ENCODE results near the gene ATP9A.

GRCh38 chr20:51810155-51811041 is 42.2 kb upstream of the ATP9A start:
- TF ChIP-seq TAF1 (IDR thresholded peaks at IDR 0.05; ENCODE audit: low read depth, low read length): no peak
- no peak for TF ChIP-seq PAX5 (IDR thresholded peaks at IDR 0.05; ENCODE audit: insufficient read depth, low read length, severe bottlenecking)
